A549 (cell line): Measurements from ENCODE around the gene SHC4.

Experiments used
- CEBPB ChIP-seq, 2 experiments: fragments of >200 bp in 1 of 2; sonication (Bioruptor Twin) in 1 of 2; formaldehyde crosslinking in 1 of 2; IDR thresholded peaks; 2 replicates each; pipeline ENCODE4 v1.6.1; 2012 to 2016
- CTCF ChIP-seq: fragments of >200 bp; sonication (Bioruptor Twin); formaldehyde crosslinking; IDR thresholded peaks from 3 replicates; pipeline ENCODE4 v1.5.1; 2016
- E2F6 ChIP-seq: IDR thresholded peaks from 2 replicates; pipeline ENCODE4 v1.6.1; 2012; ENCODE audit warnings: low read depth, borderline replicate concordance
- ELK1 ChIP-seq: fragments of 150-350 bp; IDR thresholded peaks from 2 replicates; pipeline ENCODE4 v1.6.1; 2014; ENCODE audit warnings: low read depth, mild to moderate bottlenecking, low read length
- EP300 ChIP-seq, 2 experiments: fragments of >200 bp; sonication (Bioruptor Twin); formaldehyde crosslinking; IDR thresholded peaks; 2 replicates in 1 of 2; 3 replicates in 1 of 2; pipeline ENCODE4 v1.6.1; 2016 to 2017
- MYC ChIP-seq: IDR thresholded peaks from 2 replicates; pipeline ENCODE4 v1.6.1; 2012; ENCODE audit warnings: mild to moderate bottlenecking, inconsistent platforms, low read length, improper control_type of control experiment, borderline replicate concordance
- PBX3 ChIP-seq: IDR thresholded peaks from 2 replicates; pipeline ENCODE4 v1.6.1; 2012
- POLR2A ChIP-seq: IDR thresholded peaks from 2 replicates; pipeline ENCODE4 v1.6.1; 2012; ENCODE audit warnings: mild to moderate bottlenecking, low read length

- TF ChIP-seq CTCF = no peak
- no peak for TF ChIP-seq E2F6
- no peak for TF ChIP-seq MYC
- no peak for TF ChIP-seq ELK1
- TF ChIP-seq PBX3 = no peak
- TF ChIP-seq CEBPB (IDR thresholded peaks at IDR 0.05) = no peak
- TF ChIP-seq EP300 (IDR thresholded peaks at IDR 0.05) = no peak
- TF ChIP-seq POLR2A = no peak
These were observed 92.2 kb downstream of the SHC4 start for GRCh38 chr15:48871542-48871941.
